NCI-H82 (cell line): ENCODE measurements around the gene PTPRG.
A peak's percentile ranks its signal among the peaks of the same experiment; 100 is the strongest.
"Not testable (repeated sequence)": the region's sequence is repeated elsewhere in the genome, so short reads cannot be mapped to it uniquely, and the experiment has no call there.

ENCODE experiments used
- DNase-seq: peaks from one replicate; lab custom pipeline; 2025; lab: John Stamatoyannopoulos, UW

PTPRG gene

DNA sequence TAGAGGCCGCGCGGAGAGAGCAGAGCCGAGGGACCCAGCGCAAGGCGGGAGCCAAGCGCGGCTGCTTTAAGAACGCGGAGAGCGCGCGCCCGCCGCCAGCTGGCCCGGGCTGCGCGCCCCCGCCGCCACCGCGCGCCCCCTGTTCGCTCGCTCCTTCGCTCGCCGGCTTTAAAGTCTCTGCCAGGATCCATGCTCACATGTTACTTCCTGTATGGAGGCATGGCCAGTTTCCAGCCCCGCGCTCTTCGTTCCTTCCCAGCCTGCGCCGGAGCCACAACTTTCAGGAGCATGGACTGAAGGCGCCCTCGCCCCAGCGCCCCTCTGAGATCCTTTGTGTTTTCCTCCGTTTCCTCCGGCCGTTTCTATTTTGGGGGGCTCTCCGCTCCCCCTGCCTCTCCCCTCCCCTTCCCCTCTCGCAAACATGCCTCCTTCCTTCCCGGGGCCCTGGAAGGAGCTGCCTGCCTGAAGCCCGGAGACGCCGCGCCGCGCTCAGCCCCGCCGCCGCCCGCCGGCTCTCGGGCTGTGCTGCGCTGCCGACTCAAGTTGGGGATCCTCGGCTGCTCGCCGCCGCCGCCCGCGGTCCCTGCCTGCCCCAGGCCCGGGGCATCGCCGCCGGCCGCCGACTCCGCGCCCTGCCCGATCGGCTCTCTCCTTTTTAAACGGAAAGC, at the start of gene PTPRG:
TSS of gene PTPRG (plus strand) at position 198 of the 668 bp plus-strand sequence. CDS start 717 bp downstream, outside the sequence.
- DNase-seq: peak; percentile 91

DNA sequence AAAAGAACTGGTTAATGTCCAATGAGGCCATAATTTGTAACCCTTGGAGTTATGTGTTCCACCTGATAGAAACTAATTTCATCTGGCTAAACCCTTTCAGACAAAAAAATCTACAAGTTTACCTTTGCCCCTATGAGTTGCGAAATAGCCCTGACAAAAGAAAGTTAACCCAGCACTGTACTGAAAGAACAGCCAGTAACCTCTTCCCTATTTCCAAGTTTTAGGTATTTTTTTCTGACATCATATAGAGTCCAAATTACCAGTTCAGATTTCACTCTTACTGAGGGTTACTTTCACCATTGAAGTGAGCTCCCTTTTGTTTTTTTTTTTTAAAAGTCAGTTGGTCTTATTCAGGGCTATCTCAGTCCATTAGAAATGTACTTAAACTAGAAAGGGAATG, 42.8 kb upstream of the PTPRG start:
- no peak for DNase-seq

DNA sequence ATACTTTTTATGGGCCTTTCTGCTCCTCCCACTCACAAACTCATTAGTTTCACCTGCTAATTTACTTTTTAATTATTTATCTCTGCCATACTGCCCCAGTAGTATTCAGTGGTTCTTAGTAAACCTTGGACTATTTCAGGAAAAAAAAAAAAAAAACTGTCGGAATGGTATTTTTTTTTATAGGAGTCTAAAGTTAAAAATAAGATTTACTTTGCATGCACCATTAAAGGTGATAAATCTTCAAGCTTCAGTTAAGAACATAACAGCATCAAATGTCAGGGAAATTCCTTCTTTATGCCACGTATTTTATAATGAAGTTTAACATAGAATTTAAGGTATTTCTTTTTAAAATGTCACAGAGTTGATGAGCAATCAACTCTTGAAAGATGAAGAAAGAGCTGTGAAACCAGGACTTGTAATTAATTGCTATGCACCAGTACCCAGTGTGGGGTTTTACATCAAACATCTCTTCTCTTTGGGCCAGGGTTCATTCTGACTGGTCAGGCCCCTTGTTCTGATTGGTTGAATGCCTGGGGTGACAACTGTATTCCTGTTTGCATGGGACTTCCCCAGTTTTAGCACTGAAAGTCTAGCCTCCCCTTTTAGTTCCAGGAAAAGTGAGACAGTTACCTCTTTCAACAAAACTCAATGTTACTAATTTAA, 40.3 kb upstream of the PTPRG start:
- DNase-seq: no peak

DNA sequence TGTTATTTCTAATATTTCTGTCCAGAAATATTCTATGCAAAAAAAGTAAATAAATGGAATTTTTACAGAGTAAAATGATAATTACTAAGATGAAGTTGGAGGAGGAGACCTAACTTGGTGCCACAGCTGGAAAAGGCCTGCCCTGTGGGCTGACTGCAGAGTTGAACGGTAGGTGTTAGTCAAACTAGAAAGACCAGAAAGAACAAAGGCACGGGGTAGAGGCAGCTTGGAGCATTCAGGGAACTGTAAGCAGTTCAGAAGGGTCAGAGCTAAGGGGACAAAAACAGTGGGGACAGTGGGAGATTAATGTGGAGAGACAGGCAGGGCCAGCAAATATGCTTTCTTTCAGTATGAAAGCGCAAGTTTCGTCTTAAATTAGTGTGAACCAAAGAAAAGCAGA, 39.3 kb upstream of the PTPRG start:
- no peak for DNase-seq

DNA sequence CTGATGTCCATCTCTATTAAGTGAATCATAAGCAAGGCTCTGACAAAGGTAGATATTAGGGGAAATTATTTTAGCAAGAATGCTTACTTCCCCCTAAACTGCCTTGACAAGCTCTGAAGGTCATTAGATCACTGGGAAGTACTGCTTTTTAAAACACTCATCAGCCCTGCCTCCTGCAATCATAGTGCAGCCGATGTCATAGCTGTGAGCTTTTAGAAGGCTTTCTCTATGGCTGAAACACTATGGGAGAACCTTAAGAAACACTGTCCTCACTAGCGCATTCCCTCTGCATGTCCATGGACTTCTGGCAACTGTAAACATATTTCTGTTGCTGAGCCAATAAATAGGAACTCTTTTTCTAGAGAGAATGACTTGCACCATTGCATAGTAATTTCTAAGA, 38.7 kb upstream of the PTPRG start:
- no peak for DNase-seq

DNA sequence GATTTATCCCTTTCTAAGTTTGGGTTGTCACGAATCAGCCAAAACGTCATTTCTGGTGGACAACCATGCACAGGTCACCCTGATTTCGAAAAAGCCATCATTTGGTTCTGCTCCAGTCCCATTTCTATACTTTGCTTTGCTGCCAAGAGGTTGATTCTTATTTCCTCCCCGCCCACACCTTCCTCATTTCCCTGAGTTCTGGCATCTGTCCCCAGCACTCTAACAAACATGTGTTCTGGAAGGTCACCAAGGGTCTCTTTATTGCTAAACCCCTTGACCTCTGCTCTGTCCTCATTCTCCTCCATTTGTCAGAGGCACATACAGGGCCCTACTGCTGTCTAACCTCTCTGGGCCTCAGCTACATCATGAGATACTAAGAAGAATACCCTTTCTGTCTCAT, 36.4 kb upstream of the PTPRG start:
- DNase-seq: no peak

DNA sequence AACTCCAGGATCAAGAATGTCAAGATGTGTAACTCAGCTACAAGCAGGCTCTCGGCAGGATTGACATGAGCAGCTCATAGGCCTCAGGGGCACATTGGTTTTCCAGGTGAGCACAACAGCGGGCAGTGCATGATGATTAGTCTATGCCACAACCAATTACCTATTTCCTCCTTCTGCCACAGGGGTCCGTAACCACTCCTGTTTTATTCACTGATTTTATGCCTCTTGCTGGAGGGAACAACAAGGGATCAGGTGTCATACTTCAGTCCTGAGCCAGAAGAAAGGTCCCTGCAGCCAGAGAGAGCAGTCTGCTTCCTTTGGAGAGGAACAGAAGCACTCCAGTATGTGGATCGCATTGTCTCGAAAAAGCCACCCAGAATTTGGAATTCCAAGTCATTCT, 35.1 kb upstream of the PTPRG start:
- DNase-seq: no peak

DNA sequence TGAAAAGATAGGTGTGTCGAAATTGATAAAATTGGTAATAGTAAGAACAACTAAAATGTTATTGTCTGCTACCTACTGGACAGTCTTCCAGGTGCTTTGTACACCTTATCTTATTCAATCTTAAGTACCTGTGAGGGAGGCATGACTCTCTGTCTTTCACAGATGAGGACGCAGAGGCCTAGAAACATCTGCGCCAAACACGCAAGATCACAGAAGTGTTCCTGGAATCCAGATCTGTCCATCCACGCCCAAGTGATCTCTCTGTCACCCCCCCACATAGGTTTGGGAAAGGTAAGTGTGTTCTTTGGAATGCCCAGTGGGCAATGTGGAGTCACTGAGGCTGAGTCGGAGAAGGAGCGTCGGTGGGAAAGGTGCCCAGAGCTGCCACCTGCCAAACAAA, 34.4 kb upstream of the PTPRG start:
- DNase-seq: no peak

DNA sequence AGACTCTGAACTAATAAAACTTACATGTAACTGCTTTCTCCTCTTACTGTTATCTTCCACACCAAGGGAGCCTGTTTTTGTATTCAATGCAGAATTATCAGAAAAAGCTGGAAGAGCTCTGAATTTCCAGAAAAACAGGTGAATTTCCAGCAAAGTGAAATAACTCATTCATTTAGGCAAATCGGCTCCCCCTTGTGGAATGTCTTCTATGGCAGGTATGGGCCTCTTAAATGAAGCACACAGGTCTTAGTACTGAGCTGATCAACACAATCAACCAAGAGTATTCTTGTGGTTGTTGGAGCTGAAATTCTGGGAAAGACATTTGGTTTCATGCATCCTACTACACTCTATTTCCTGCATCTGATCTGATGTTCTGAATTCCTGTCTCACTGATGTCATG, 31.0 kb upstream of the PTPRG start:
- DNase-seq: peak; percentile 61

DNA sequence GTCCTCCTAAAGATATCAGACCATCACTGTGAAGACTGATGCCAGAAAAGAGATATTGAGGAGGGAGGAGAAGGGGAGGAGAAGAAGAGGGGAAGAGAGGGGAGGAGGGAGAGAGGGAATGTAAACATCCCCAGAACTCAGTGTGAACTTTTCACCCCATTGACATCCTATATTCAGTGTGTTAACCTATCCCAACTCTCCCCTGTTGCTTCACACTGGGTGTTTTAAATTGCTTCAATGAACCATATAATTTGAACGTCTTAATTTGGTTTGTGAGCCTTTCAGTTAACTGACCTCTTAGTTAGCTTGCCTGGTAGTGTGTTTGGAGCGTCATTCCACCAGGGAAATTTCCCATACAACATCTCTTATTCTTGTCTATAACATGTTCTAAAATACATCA, 29.8 kb upstream of the PTPRG start:
- DNase-seq: no peak

DNA sequence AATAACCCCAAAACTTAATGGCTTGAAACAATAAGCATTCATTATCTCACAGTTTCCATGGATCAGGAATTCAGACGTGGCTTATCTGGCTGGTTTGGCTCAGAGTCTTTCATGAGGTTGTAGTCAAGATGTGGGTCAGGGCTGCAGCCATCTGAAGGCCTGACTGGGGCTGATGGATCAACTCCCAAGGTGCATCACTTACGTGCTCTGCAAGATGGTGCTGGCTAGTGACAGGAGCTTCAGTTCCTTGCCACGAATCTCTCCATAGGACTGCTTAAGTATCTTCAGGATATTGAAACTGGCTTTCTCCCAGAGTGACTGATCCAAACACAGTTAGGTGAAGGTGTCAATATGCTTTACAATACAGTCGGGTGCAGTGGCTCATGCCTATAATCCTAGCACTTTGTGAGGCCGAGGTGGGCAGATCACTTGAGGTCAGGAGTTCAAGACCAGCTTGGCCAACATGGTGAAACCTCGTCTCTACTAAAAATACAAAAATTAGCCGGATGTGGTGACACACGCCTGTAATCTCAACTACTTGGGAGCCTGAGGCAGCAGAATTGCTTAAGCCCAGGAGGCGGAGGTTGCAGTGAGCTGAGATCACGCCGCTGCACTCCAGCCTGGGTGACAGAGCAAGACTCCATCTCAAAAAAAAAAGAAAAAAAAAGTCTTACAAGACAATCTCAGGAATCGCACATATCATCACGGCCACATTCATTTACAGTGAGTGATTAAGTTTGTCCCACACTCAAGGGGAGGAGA, 28.5 kb upstream of the PTPRG start:
- no peak for DNase-seq

DNA sequence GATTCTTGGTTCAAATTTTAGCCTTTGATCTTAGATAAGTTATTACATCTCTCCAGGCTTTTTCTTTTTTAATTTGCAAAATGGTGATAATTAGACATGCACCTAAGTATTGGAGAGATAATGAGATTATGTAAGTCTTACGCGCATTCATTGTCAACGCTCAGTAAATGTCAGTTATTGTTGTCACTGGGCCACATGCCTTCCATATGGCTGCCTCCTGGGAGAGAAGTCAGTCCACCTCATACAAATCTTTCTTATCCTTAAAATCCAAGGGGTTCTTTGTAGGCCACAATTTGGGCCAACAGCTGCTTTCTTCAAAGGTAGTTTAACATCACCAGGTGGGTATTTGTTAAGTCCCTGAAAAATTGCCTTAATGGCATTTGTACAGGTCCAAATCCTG, 25.5 kb upstream of the PTPRG start:
- DNase-seq: peak; percentile 90

DNA sequence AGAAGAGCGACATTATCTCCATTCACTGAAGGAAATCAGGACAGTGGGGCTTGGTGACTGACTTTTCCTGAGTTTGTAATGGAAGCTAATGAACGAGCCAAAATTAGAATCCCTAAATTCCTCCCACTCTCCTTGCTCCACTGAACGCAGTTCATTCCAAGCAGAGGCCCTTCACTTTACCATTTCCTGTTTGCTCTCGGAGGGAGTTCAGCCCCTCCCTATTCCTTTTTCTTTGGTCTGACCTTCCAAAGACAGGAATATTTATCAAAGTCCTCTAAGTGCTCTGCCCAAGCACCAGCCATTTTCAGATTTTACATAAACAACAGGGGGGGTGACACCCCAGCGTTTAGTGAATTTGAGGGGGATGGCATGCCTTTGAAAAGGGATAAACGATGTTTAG, 24.0 kb upstream of the PTPRG start:
- DNase-seq: no peak

DNA sequence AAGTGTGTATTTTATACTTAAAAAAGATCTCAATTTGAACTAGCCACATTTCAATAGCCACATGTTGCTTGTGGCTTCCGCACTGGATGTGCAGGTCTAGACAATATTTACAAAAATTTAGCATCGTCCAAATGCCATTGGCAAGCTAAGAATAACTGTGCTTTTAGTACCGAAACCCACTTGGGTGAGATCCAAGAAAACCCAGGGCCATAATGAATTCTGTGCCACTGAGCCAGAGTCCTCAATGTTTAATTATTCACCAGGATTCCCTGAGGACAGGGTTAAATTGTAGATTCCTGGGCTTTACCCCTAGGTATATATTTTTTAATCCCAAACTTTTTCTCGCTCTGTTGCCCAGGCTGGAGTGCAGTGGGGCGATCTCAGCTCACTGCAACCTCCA, 22.9 kb upstream of the PTPRG start:
- no peak for DNase-seq

DNA sequence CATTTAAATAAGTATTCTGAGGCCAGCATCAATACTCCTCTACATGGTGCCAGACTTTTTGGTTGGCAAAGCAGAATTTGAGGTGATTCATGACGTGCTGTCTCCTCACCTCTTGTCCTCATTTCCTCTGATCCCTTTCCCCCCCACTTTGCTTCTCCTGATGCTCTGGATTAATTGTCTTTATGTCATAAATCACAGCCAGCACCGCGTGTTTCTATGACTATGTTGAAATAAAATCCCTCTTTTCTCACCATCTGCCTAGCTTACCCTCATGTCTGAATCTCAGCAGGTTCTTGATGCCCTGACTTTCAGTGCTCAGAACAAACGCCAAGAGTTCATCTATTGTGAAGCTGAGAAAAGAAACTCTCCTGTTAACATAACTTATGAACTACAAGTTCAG, 19.7 kb upstream of the PTPRG start:
- DNase-seq: peak; percentile 82

DNA sequence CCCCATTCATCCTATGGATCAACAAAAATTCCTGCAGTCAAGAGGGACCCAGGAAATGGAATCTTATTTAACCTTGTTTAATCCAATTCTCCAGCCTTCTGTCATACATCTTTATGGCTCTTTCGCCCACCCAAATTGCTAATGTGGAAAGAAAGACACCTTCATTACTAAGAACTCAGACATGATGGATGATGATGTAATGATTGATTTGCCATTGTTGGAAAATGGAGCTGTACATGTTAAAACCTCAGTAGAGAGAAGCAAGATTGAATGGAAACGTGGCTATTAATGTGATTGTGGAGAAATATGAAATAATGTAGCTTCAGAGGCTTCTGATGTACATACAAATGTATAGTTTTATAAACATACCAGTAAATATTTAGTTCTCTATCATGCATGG, 15.7 kb upstream of the PTPRG start:
- DNase-seq: peak; percentile 74

DNA sequence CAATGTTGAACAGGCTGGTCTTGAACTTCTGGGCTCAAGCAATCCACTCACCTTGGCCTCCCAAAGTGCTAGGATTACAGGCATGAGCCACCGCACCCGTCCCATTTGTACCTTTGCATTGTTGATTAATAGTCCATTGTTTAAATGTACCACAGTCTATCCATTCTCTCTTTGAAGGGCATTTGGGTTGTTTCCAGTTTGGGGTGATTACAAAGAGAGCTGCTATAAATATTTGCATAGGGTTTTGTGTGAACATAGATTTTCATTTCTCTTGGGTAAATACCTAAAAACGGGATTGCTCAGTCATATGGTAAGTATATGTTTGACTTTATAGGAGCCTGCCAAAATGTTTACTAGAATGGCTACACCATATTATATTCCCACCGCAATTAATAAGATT, 13.7 kb upstream of the PTPRG start:
- DNase-seq: no peak

DNA sequence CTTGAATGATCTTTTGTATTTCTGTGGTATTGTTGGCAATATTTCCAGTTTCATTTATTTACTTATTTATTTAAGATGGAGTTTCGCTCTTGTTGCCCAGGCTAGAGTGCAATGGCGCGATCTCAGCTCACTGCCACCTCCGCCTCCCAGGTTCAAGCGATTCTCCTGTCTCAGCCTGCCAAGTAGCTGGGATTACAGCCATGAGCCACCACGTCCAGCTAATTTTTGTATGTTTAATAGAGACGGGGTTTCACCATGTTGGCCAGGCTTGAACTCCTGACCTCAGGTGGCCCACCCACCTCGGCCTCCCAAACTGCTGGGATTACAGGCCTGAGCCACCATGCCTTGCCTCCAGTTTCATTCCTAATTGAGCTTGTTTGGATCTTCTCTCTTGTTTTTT, 8.7 kb upstream of the PTPRG start:
- DNase-seq: not testable (repeated sequence)

DNA sequence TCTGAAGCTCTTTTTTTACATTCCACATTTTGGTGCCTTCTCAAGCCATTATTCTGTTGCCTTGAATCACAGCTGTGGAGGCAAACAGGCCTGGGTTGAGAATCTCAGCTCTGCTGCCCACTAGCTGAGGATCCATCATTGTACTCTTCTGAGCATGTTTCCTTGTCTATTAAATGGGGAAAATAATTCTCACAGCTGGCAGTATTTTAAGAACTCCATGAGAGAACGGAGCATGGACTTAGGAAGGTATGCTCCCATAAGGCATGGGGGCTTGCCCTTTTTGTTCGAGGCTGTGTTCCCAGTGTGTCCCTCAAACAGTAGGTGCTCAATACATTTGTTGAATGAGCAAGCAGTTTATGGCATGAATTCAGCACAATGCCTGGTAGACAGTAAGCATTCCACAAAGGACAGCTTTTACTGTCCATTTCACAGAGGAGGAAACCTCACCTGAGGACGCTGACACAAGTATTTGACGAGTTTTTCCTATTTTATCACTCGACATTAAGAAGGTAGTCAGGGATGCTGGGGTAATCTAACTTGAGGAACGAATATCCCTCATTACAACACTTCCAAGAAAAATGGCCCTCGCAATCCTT, 2.1 kb upstream of the PTPRG start:
- no peak for DNase-seq

DNA sequence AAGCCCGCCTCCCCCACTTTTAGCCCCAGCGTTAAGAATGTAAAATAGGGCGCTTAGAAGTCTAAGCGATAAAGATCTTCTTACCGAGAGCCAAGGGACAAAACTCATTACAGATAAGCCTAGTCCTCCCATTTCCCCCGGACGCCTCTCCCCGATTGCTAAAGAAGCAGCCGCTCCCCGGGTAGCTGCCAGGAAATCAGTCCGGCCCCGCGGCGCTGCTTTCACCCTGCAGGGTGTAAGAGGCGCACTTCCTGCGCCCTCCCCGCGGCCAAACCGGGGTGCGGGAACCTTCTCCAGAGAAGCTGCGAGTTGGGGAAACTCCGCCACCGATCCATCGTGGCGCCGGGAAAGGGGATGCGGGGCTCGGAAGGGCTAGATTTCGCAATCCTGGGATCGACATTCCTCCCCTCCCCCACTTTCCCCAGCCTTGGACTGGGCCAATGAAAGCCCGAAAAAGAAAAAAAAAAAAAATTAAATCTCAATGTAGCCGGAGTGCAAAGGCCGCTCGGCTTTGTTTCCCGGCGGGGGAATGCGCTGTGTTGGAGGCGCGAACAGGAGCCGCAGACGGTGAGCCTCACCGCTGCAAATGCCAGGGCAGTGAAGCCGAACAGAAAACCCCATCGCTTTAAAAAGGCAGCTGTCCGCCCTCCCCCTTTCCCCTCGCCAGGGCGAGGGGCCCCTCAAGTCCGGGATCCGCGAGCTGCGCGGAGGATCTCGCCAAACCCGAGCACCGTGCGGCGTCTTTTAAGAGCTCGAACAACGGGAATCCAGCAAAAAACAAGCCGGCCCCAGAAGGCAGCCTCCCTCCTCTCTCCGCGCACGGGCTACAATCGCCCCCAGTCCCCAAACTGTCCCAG, 626 bp upstream of the PTPRG start:
- DNase-seq: peak; percentile 88

DNA sequence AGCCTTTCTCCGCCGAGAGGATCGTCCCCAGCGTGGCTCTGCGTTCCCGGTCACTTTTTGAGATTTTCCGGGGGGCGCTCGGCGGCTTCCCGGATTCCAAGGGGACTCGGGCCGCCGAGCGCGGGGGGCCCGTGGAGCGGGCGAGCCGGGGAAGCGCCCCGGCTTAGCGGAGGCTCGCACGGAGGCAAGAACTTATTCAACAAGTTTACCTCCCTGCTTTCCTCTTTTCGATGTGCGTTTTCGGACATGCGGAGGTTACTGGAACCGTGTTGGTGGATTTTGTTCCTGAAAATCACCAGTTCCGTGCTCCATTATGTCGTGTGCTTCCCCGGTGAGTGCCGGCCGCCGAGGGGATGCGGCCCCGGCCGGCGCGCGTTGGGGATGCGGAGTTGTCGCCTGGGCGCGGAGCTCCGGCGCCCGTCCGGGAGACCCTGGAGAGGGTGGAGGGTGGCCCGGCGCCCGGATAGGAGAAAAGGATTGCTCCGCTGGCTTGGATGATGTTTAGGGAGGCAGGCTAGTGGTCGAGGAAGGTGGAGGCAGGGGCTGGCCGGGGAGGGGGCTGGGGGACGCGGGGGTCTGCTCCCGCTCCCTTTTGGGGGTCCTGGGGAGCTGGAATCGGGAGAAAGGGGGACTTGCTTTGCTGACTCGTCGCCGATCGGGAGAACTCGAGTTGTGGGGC, 810 bp downstream of the PTPRG start:
- peak; percentile 34 for DNase-seq
